HG03159 (cell line): ENCODE results near the gene ARHGEF38.
"Not testable (repeated sequence)": the region's sequence is repeated elsewhere in the genome, so short reads cannot be mapped to it uniquely, and the experiment has no call there.

Experiments used
- ATAC-seq: cut with Tn5 transposase; IDR thresholded peaks from one replicate; pipeline ENCODE4 v1.9.1; 2021; ENCODE audit warnings: mild to moderate bottlenecking, moderate library complexity; ENCODE audit not compliant: unreplicated experiment

ARHGEF38 gene

GRCh38 chr4:105709081-105709450 is 156.6 kb downstream of the ARHGEF38 start:
- ATAC-seq = peak; percentile 44

GRCh38 chr4:105710012-105710600 is 157.7 kb downstream of the ARHGEF38 start:
- no peak for ATAC-seq

- ATAC-seq = no peak
Measured at GRCh38 chr4:105710678-105711077, 158.3 kb downstream of the ARHGEF38 start.

- ATAC-seq = no peak
Measured at GRCh38 chr4:105712766-105713165, 160.3 kb downstream of the ARHGEF38 start.

GRCh38 chr4:105714071-105714521 is 161.7 kb downstream of the ARHGEF38 start:
- peak; percentile 84 for ATAC-seq

GRCh38 chr4:105714932-105715331 is 162.5 kb downstream of the ARHGEF38 start:
- no peak for ATAC-seq

- ATAC-seq = no peak
Measured at GRCh38 chr4:105715692-105716278, 163.4 kb downstream of the ARHGEF38 start.

GRCh38 chr4:105719204-105719603 is 166.8 kb downstream of the ARHGEF38 start:
- ATAC-seq = no peak

GRCh38 chr4:105725623-105726022 is 173.2 kb downstream of the ARHGEF38 start:
- no peak for ATAC-seq

- ATAC-seq = not testable (repeated sequence)
Measured at GRCh38 chr4:105729895-105730294, 177.5 kb downstream of the ARHGEF38 start.
